Fibroblast of the aortic adventitia (primary cell): Measurements from ENCODE around the gene TPM1. TPM values are rescaled to one million over a fixed set of nuclear protein-coding genes. Genes with fewer than 3 reads are reported as not detected.

Experiments
- DNase-seq: peaks from one replicate; pipeline ENCODE4 v3.0.0-alpha.2; 2010; ENCODE audit warnings: low read depth
- H3K4me3 ChIP-seq: 2 replicates; pipeline ENCODE4 v1.5.1; 2011; ENCODE audit warnings: low read depth, mild to moderate bottlenecking, control low read depth, low read length, moderate library complexity
- CTCF ChIP-seq: IDR thresholded peaks from 2 replicates; pipeline ENCODE4 v1.5.1; 2011; ENCODE audit warnings: mild to moderate bottlenecking, low read length, control low read depth, inconsistent platforms; ENCODE audit not compliant: insufficient read depth
- total RNA-seq: library from RNA; depleted of rRNA; stranded (reverse); fragments of >200 nt; gene quantifications from 2 replicates; pipeline ENCODE4 v1.2.3, GENCODE V29; 2012; ENCODE audit warnings: low replicate concordance

Gene TPM1
- total RNA-seq, 1 donor = 261 TPM

DNA sequence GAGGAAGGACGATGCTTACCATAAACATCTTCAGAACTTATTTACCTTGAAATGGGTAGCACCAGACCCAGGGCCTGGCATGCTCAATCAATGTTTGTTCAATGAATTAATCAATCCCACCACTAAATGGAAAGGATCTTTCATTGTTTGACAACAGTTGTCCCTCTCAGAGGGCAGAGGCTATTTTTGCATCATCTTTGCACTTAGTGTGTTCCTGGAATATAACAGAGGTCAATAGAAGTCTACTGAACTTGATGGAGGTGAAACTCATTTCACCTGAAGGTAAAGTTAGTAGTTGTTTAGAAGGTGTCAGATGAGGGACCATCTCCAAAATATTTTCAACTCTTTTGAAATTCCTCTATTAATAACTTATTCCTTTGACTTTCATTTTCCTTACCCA is 42.3 kb downstream of the TPM1 start:
- TF ChIP-seq CTCF = no peak
- DNase-seq = no peak
- no peak overlapping the region for H3K4me3 ChIP-seq

DNA sequence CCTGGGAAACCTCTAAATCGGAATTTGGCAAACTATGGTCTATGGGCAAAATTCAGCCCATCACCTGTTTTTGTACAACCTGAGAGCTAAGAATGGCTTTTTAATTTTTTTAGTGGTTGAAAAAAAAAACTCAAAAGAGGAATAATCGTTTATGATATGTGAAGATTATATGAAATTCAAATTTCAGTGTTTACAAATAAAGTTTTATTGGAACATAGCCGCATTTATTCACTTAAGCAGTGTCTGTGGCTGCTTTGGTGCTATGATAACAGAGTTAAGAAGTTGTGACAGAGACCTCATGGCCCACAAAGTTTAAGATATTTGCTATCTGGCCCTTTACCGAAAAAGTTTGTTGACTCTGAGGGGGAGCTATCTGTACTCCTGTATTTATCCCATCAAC is 42.7 kb downstream of the TPM1 start:
- TF ChIP-seq CTCF = no peak
- DNase-seq = no peak
- no peak overlapping the region for H3K4me3 ChIP-seq

DNA sequence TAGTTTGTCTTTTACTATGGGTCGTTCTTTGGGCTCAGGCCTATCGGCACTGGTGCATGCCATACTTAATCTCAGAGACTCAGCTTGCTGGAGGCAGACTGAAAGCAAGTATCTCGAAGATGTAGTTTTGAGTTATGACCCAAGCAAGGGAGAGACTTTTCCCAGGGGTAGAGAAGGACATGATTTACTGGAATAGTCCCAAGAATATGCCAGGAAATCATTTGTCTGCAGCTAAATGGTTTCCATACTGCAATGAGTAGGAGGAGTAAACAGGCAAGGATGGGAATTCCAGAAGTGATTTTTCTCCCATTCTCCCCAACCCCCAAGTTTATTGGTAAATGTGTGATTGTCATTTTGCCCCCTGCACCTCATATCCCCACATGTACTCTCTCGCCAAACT is 43.7 kb downstream of the TPM1 start:
- no peak overlapping the region for H3K4me3 ChIP-seq
- no peak for TF ChIP-seq CTCF
- no peak for DNase-seq

DNA sequence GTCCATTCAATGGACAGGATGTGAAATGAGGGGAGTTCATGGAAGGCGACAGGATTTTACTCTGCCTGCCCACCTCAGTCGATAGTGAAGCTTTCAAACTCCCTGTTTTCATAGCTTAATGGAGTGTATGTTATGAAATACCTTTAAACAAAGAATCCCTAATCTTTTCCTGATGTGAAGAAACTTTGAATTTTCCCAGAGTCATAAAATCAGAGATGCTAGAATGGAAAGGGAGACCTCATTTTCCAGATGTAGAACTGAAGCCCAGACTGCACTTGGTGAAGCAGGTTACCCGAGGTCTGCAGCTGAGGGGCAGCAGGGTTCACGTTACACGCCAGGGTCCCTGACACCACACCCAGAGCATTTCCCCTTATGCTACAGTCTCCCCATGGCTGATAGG is 44.4 kb downstream of the TPM1 start:
- DNase-seq = no peak
- no peak overlapping the region for H3K4me3 ChIP-seq
- no peak for TF ChIP-seq CTCF

- no peak for TF ChIP-seq CTCF
- no peak overlapping the region for H3K4me3 ChIP-seq
- no peak for DNase-seq
Measured at GRCh38 chr15:63088533-63089245, 46.1 kb downstream of the TPM1 start.

- no peak for TF ChIP-seq CTCF
- H3K4me3 ChIP-seq = no peak overlapping the region
- peak; percentile 91 for DNase-seq
Measured at GRCh38 chr15:63089260-63090043, 46.9 kb downstream of the TPM1 start.
